GM21529 (cell line): ENCODE results near the gene SIRPD.
"Not testable (repeated sequence)": the region's sequence is repeated elsewhere in the genome, so short reads cannot be mapped to it uniquely, and the experiment has no call there.

Experiments
- ATAC-seq: cut with Tn5 transposase; IDR thresholded peaks from one replicate; pipeline ENCODE4 v1.9.1; 2021; ENCODE audit not compliant: unreplicated experiment

SIRPD gene

GRCh38 chr20:1557605-1558004 is at the start of gene SIRPD:
Gene SIRPD, minus strand, starts transcription at chr20:1557705. Its CDS starts 52 bp downstream, at chr20:1557653.
- no peak for ATAC-seq

GRCh38 chr20:1600736-1601135 is 43.2 kb upstream of the SIRPD start:
- no peak for ATAC-seq

GRCh38 chr20:1595333-1595732 is 37.8 kb upstream of the SIRPD start:
- ATAC-seq: no peak

- no peak for ATAC-seq
Observed at GRCh38 chr20:1588533-1589460, 31.3 kb upstream of the SIRPD start.

- no peak for ATAC-seq
Observed at GRCh38 chr20:1587781-1588532, 30.5 kb upstream of the SIRPD start.

GRCh38 chr20:1579488-1579887 is 22.0 kb upstream of the SIRPD start:
- no peak for ATAC-seq

- ATAC-seq: no peak
Observed at GRCh38 chr20:1577906-1578305, 20.4 kb upstream of the SIRPD start.

GRCh38 chr20:1577313-1577712 is 19.8 kb upstream of the SIRPD start:
- ATAC-seq: not testable (repeated sequence)

GRCh38 chr20:1576641-1577040 is 19.1 kb upstream of the SIRPD start:
- ATAC-seq: no peak

GRCh38 chr20:1576003-1576402 is 18.5 kb upstream of the SIRPD start:
- ATAC-seq: not testable (repeated sequence)

GRCh38 chr20:1571583-1571982 is 14.1 kb upstream of the SIRPD start:
- not testable (repeated sequence) for ATAC-seq

GRCh38 chr20:1569415-1569881 is 11.9 kb upstream of the SIRPD start:
- ATAC-seq: no peak

GRCh38 chr20:1568163-1568490 is 10.6 kb upstream of the SIRPD start:
- no peak for ATAC-seq

- ATAC-seq: no peak
Observed at GRCh38 chr20:1567392-1568162, 10.1 kb upstream of the SIRPD start.

GRCh38 chr20:1566701-1567100 is 9.2 kb upstream of the SIRPD start:
- ATAC-seq: no peak

- no peak for ATAC-seq
Observed at GRCh38 chr20:1565461-1565860, 8.0 kb upstream of the SIRPD start.

GRCh38 chr20:1563598-1563997 is 6.1 kb upstream of the SIRPD start:
- no peak for ATAC-seq

- ATAC-seq: no peak
Observed at GRCh38 chr20:1562622-1563021, 5.1 kb upstream of the SIRPD start.

GRCh38 chr20:1561350-1561749 is 3.8 kb upstream of the SIRPD start:
- no peak for ATAC-seq

- no peak for ATAC-seq
Observed at GRCh38 chr20:1555952-1556351, 1.6 kb downstream of the SIRPD start.

- ATAC-seq: no peak
Observed at GRCh38 chr20:1539816-1540419, 17.6 kb downstream of the SIRPD start.
